Measurements from ENCODE around the gene RHBDD3.

RHBDD3 gene

GRCh38 chr22:29267858-29268510 is at the start of gene RHBDD3, which contains the start of gene EWSR1:
RHBDD3 (minus strand) TSS chr22:29267981; CDS start chr22:29265626, 2,355 bp downstream.
EWSR1 (plus strand) TSS chr22:29268268; CDS start chr22:29268337, 69 bp downstream.
- peak; percentile 94 for DNase-seq (ENCODE audit: low spot score)

- no peak for DNase-seq (ENCODE audit: low spot score)
These were observed 48.5 kb upstream of the RHBDD3 start for GRCh38 chr22:29316141-29316828.

GRCh38 chr22:29315286-29316140 is 47.7 kb upstream of the RHBDD3 start, which contains the start of gene RASL10A:
RASL10A (minus strand) TSS chr22:29315697; CDS start chr22:29315246, 451 bp downstream.
- DNase-seq (ENCODE audit: low spot score) = no peak

GRCh38 chr22:29314537-29315285 is 46.9 kb upstream of the RHBDD3 start:
- peak; percentile 37 for DNase-seq (ENCODE audit: low spot score)

GRCh38 chr22:29313576-29314466 is 46.0 kb upstream of the RHBDD3 start:
- peak; percentile 68 for DNase-seq (ENCODE audit: low spot score)

GRCh38 chr22:29313126-29313575 is 45.4 kb upstream of the RHBDD3 start:
- no peak for DNase-seq (ENCODE audit: low spot score)

GRCh38 chr22:29312218-29313125 is 44.7 kb upstream of the RHBDD3 start:
- no peak for DNase-seq (ENCODE audit: low spot score)

GRCh38 chr22:29311464-29312217 is 43.9 kb upstream of the RHBDD3 start:
- no peak for DNase-seq (ENCODE audit: low spot score)

- DNase-seq (ENCODE audit: low spot score) = peak; percentile 85
These were observed 43.1 kb upstream of the RHBDD3 start for GRCh38 chr22:29310863-29311339.

GRCh38 chr22:29310065-29310862 is 42.5 kb upstream of the RHBDD3 start:
- DNase-seq (ENCODE audit: low spot score) = no peak

- DNase-seq (ENCODE audit: low spot score) = peak; percentile 58
These were observed 41.7 kb upstream of the RHBDD3 start for GRCh38 chr22:29309332-29310064.

- peak; percentile 78 for DNase-seq (ENCODE audit: low spot score)
These were observed 41.0 kb upstream of the RHBDD3 start for GRCh38 chr22:29308791-29309262.

GRCh38 chr22:29308148-29308790 is 40.5 kb upstream of the RHBDD3 start:
- DNase-seq (ENCODE audit: low spot score) = no peak

- DNase-seq (ENCODE audit: low spot score) = no peak
These were observed 39.9 kb upstream of the RHBDD3 start for GRCh38 chr22:29307596-29308147.

GRCh38 chr22:29306835-29307595 is 39.2 kb upstream of the RHBDD3 start:
- DNase-seq (ENCODE audit: low spot score) = peak; percentile 63

All from SW480 (cell line).